HG02885 (cell line): Measurements from ENCODE around the gene CDH22.

Source experiments
- ATAC-seq: cut with Tn5 transposase; IDR thresholded peaks from one replicate; pipeline ENCODE4 v1.9.1; 2021; ENCODE audit warnings: mild to moderate bottlenecking; ENCODE audit not compliant: unreplicated experiment, poor library complexity

CDH22 gene

DNA sequence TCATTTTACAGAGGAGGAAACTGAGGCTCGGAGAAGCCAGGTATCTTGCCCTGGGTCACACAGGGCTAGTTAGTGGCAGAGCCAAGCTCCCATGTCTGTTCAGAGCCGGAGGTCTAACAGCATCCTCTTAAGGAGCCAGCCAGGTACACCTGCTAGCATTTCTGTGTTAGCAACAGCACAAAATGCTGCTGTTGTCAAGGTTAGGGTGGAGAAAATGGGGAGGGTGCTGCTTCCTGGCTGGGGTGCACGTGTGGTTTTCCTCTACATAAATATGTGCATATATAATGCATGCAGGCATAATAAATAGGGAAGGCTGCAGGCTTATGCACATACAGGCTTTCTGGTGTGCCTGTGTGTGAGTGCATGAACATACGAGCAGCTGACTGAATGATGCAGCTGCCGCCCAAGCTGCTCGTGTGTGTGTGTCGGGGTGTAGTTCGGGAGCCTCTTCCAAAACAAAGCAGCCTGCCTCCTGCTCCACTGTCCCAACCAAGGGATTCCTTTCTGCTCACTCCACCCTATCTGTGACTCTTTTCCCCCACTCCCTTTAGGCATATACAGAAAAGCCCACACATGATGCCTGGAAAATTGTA lies 103.6 kb downstream of the CDH22 start:
- no peak for ATAC-seq

DNA sequence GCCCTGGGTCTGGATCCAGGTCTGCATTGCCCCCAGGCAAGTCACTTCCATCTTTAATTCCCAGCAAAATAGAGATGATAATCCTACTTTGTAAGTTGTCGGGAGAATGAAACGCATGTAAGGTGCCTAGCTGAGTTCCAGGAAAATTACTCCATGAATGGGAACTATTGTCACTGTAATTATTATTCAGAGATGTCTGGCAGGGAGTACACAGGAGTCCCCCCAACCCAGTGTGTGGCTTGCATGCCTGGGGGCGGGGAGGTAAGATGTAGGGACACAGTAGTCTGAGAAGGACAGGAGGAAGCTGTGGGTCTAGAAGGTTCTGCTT lies 104.8 kb downstream of the CDH22 start:
- ATAC-seq: no peak

DNA sequence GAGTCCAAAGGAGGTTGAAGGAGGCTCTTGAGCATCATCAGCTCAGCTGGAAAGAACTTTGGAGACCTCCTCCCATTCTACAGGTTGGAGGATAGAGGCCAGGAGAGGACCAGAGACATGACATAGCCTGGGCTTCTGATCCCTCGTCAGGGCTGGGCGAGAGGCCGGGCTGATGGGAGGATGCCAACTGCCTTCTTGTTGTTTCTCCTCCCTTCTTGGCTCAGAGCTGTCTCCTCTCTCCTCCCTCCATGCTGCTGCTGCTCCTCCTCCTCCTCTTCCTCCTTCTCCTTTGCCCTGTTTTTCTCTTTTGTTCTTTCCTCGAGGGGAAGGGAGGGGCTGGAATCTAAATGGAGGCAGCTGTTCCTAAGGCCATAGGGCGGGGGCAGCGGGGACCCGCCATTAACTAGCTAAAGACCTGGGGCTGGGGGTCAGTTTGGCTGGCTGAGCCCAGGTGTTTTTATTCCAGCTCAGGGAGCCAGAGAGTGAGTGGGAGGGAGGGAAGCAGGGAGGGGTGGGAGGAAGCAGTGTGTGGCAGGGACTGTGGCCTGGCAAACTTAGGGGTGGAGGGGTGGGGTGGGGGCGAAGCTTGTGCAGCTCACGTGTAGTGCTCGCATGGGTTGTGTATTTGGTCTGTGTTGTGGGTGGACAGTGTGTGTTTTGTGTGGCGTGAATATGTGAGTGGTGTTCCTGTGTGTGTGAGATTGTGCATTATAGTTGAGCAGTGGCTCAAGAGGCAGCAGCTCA lies 105.4 kb downstream of the CDH22 start:
- no peak for ATAC-seq

DNA sequence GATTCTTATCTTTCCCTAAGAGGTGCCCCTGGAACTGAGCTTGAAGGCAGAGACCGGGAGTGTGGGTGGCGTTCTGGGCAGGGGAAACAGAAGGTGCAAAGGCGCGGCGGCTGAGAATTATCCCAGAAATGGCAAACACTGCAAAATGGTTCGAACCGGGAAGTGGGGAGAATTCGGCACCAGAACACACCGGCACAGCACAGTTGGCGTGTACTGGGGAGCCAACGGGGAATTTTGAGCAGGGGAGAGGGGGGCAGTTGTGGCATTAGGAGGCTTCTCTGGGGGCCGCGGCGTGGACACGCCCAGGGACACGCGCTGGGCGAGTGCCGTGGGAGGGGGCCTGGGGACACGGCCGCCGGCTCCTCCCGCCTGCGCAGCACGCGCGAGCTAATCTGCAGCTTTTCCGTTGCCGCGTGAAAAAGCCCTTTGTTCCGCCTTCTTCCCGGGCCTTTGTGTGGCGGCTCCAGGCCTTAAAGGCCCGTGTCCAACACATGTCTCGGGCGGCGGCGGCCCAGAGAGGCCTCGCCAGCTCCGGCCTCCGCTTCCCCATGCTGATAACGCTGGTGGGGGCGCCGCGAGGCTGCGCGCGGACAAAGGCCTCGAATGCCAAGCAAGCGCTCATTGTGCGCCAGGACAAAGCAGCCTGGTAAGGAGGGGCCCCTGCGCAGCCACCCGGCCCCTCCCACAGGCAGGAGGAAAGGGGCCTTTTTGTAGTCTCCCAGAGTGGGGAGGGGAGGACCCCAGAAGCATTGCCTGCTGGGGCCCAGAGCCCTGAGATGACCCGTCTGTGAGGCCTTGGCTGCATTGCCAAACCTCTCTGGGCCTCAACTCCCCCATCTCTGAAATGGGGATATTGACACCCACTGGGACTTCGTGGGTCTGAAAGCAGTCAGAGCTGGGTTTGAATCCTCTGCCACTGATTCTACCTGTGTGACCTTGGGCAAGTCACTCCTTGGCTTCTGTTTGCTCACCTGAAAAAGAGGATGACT lies 107.4 kb downstream of the CDH22 start:
- ATAC-seq: no peak

DNA sequence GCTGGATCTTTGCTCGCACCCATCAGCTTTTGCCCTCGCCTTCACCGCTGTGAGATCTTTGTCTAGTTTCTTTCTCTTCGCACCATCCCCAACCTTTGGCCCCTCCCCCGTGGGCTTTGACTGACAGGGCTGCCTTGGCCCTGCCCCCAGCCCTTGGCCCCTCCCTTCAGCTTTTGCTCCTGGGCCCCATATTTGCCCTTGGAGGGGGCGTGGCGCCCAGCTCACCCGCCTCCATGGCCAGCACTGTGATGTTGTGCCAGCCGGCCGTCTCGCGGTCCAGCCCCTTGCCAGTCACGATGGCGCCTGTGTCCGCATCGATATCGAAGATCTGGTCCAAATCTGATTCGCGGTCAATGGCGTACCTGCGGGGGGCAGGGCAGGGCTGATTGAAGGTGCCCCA lies 109.1 kb downstream of the CDH22 start:
- ATAC-seq: no peak

DNA sequence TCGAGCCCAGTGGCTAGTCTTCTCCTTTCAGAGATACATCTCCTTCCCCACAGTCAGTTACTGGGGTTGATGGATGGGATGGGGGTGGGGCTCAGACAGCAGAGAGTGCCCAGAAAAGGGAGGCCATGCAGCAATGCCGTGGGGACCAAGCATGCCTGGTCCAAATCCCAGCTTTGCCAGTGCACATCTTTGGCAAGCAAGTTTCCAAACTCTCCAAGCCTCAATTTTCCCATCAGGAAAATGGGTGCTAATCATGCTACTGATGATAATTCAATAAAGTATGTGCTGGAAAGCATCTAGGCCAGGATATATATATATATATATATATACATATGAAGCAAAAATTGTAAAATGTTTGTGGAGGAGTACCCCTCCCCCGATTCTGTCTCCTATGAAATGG lies 111.3 kb downstream of the CDH22 start:
- no peak for ATAC-seq

DNA sequence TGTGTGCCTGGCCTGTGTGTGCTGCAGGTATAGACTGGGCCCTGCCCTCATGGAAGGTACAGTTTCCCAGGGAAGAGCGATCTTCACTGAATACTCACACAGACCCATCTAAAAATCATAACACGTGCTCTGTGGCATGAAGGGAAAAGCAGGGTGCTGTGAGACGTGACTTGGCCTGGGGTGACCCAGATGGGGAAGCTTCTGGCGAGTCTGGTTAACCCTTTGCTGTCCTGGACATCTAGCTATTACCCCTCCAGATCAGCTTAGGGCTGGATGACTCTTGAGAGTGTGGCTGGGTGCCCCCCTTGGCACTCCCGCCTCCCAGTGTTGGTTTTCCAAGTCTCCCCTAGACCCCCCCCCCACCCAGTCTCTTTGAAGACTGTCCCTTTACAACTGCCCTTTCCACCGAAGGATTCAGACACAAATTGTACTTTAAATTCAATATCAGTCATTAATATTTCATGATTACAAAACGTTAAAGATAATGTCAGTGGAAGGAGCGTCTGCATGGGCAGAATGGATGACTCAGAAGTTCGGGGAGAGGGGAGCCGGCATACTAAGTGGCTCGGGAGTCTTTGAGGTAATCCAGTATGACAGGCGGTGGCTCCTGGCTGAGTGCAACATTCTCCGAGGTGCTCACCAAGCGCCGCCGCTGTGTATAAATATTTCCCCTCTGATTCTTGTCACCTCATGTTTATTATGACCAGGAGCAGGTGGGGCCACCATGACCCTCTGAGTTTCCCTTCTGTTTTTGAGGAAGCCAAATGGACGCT lies 112.8 kb downstream of the CDH22 start:
- no peak for ATAC-seq

DNA sequence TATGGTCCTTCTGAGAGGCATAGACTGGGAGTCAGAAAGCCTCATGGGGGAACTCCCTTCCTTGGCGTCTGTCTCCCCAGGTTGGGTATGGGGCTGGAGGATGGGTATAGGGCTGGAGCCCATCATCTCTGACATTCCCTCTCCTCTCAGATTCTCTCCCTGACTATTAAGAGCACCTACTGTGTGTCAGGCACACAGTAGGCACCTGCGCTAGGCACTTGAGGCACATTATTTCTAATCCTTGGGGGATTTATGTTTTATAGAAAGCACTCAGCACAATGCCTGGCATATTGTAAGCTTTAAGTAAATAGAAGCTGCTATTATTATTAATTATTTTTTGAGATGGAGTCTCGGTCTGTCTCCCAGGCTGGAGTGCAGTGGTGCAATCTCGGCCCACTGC lies 113.9 kb downstream of the CDH22 start:
- ATAC-seq: no peak

DNA sequence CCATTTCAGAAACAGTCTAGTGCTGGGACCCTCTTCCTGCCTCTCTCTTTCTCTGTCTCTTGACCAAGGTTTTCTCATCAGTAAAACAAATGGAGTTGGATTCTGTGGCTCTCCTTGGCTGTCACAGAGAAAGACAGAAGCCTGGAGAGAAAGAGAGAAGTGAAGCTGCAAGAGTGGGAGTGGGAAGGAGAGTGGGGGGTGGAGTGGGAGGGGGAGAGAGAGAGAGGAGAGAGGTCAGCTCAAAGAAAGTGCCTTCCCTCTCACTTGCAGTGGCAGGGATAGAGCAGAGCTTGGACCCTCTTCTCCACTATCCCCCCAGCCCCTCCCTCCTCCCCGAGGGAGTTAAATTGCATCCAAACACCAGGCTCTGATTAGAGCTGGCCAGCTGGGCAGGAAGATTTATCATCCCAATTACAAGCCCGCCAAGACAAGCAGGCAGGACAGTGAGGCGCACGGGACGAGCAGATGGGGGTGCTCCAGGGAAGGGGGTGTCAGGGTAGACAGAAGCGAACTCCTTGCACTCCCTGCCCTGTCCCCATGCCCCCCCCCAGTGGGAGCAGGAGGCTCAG lies 115.8 kb downstream of the CDH22 start:
- ATAC-seq: no peak

DNA sequence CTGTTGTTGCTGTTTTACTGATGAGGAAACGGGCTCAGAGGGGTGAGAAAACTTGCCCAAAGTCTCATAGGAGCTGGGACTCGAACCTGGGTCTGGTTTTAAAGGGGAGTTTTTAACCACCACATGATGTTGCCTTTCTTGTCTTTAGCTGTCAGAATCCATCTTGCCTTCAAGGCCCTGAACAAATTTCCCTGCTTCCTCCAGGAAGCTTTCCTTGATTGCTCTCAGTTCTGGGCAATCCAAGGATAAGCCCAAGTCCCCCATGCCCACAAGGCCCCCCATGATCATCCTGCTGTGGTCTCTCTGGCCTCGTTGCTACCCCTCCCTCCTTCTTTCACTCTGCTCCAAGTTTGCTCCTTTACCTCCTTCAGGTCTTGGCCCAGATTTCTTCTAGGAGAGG lies 116.7 kb downstream of the CDH22 start:
- ATAC-seq: no peak

DNA sequence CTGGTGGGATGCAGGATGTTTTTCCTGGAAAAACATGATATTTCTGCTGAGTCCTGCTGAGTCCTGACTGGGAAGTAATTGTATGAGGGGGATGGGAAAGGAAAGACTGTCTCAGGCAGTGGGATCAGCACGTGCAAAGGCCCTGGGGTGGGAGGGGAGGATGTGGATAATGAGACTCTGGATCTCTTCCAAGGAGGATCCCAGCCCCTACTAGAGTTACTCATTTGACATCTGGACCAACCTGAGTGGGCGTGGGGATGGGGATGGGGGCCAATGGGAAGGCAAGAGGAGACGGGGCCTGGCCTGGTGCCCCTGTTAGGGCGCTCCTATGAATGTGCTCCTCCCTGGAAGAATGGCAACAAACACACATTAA lies 117.1 kb downstream of the CDH22 start:
- ATAC-seq: no peak

DNA sequence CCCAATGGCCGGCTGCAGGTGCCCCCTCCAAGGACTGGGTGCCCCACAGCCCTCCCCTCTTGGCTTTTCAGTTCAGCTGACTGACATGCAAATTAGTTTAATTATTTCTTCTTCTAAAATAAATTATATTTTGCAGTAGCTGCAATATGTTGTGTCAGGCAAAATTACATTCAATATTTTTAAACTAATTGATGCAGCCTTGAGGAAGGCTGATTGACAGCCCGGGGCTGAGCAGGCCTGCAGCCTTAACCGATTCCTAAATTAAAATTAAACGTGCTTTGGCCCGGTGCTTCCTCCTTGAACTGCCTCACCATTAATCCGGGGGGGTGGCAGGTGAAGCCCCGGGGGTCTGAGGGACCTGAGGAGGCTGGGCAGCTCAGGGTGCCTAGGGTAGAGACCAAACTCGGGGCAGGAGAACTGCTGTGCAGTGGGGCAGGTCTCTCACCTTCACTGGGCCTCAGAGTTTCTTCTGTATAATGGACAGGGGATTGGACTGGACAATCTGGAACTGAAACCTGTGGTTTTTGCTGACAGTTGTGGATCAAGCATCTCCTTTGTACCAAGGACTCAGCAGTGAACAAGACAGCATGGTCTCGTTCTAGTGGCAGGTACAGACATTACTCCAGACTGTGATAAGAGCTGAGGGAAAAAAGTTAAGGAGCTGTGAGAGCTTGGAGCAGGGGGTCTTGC lies 117.7 kb downstream of the CDH22 start:
- ATAC-seq: no peak

DNA sequence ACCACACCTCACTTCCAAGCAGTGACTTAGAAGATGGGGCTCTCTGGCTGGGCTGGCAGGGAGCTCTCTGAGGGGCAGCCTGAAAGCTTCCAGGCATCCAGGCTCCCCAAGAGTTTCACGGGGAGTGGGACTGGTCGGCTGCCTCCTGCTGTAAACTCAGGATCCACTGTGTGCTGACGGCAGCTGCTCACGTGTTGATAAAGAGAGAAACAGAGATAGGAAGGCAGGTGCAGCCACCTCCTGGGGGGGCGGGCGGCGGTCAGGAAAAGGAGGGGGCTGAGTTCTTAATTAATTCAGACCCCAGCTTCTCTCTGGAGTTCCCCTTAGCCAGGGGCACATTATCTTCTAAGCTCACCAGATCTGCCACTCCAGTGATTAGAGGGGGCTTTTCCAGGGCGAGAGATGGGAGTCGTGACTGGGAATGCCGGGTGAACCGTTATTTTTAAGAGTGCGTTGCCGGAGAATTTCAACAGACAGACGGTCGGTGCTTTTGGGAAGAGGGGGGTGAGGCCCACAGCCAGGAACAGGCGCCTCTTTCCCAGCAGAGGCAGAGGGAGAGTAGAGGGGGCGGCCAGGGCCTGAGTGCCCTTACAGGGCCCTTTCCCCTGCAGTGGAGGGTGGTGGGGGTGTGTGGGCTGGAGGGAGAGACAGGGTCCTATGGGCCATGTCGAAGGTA lies 119.3 kb downstream of the CDH22 start:
- ATAC-seq: no peak

DNA sequence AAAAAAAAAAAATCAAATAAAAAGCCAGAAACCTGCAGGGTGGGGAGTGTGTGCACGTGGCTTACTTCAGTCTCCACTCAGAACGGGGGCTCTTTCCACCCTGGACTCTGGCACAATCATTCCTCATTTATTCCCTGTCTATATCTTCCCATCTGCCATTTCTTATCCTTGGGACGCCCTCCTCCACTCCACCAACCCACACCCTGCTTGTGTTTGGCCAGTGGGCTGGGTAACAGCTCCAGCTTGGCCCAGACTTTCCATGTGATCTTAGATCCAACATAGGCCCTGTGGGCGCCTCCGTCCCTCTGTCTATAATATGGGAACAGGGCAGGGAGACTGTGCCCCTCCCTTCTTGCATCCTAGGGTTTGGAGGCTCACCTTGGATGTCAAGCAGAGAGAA lies 122.1 kb downstream of the CDH22 start:
- ATAC-seq: no peak

DNA sequence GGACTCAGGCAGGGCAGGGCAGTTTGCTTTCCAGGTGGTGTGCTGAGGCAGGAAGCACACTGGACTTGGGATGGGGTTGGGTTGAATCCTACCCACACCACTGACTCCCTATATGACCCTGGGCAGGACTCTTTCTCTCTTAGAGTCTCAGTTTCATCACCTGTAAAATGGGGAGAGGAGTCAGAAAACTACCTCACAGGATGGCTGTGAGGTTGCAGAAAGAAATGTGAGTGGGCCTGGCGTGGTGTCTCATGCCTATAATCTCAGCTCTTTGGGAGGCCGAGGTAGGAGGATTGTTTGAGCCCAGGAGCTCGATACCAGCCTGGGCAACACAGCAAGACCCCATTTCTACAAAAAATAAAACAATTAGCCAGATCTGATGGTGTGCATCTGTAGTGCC lies 122.9 kb downstream of the CDH22 start:
- ATAC-seq: no peak

DNA sequence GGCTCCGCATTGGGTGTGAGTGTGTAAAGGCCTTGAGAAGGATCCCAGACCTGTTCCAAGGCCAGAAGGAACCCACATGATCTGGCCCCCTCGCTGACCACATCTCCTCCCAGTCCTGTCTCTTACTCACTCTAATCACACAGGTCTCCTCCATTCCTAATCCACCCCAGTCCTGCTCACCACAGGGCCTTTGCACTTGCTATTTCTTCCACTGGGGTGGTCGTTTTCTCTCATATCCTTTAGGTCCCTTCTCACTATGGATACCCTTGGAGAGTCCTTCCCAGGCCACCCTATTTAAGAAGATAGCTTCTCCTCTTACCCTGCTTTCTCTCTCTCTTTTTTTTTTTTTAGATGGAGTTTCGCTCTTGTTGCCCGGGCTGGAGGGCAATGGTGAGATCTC lies 124.5 kb downstream of the CDH22 start:
- ATAC-seq: no peak

DNA sequence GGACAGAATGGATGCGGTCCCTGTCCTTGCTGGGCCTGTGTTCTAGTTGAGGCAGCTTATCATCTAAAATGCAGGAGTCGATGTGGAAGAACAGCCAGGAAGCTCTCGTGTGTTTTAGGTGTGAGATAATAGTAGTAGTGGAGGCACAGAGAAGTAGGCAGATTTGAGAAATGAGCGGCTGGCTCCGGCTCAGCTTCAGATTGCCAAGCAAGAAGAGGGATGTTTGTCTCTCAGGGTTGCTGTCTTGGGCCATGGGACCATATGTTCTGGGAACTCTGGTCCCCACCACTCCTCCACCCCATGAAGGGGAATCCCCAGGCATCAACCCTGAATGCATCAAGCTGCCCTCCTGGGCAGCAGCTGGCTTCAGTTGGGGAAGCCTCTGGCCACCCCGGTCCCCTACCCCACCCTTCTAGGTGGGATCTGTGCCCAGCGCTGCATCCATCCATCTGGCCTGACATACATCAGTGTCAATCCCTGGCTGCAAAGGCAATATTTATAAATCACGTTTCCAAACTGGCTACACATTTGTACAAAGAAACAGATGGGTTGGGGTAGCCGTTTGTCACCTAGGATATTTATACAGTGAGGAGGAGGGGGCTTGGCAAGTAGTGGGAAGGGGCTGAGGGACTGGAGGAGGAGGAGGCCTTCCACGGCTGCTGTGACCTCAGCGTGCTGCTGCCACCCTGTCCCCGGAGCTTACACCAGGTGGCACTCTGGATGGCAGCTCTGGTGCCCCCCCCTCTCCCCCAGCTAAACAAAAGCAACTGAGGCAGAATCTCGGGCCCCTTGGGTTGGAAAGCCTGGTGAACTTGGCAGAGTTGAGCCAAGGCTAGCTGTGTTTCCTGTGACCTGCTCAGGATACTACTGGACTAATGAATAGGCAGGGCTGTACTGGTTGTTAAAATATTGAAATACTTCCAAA lies 125.8 kb downstream of the CDH22 start:
- ATAC-seq: no peak

DNA sequence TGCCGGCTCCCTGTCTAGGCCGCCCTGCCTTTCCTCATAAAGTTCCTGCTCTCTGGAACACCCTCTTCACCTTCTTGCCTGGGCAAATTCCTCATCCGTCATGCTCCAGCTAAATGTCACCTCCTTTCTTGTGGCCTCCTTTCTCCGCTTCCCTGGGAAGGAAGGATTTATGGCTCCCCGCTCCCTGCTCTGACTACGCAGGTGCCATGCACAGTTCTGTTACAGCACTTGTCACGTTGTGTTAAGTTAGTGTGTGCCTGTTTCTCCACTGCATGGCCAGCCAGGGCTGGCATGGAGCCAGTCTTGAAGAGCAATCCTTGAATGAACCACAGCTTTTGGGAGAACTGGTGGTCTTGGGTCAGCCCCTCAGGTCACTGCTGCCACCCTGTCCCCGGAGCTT lies 128.4 kb downstream of the CDH22 start:
- ATAC-seq: no peak
